Neural crest cell (in vitro differentiated cells): ENCODE measurements around the gene EZR. TPM values are rescaled to one million over a fixed set of nuclear protein-coding genes. Genes with fewer than 3 reads are reported as not detected.
"Not testable (repeated sequence)": the region's sequence is repeated elsewhere in the genome, so short reads cannot be mapped to it uniquely, and the experiment has no call there.

Source experiments
- DNase-seq: peaks from one replicate; pipeline ENCODE4 v3.0.0; 2021; ENCODE audit warnings: low read depth, mixed read lengths, low spot score
- H3K27ac Mint-ChIP-seq: one replicate; pipeline ENCODE4 v1.8.0; 2021; ENCODE audit warnings: mild to moderate bottlenecking, mixed read lengths; ENCODE audit not compliant: unreplicated experiment
- H3K27me3 Mint-ChIP-seq: 2 replicates; pipeline ENCODE4 v1.8.0; 2021; ENCODE audit warnings: low read depth, mild to moderate bottlenecking, mixed read lengths
- H3K36me3 Mint-ChIP-seq: 2 replicates; pipeline ENCODE4 v1.8.0; 2021; ENCODE audit warnings: low read depth, mild to moderate bottlenecking, mixed read lengths
- H3K4me1 Mint-ChIP-seq: 2 replicates; pipeline ENCODE4 v1.8.0; 2021; ENCODE audit warnings: mixed read lengths
- H3K4me3 Mint-ChIP-seq: one replicate; pipeline ENCODE4 v1.8.0; 2021; ENCODE audit warnings: mild to moderate bottlenecking, mixed read lengths
- H3K9me3 Mint-ChIP-seq: 2 replicates; pipeline ENCODE4 v1.8.0; 2021; ENCODE audit warnings: mixed read lengths
- total RNA-seq: library from RNA; stranded (reverse); gene quantifications from 2 replicates; pipeline ENCODE4 v1.2.1, GENCODE V29; 2021
- TF ChIP-seq, protein P1 (sequence below): fragments of 200-600 bp; sonication (generic); conservative IDR thresholded peaks from 2 replicates; pipeline ENCODE4 v1.5.0; 2021; ENCODE audit warnings: antibody characterized with exemption, mild to moderate bottlenecking

EZR gene
- total RNA-seq, 1 donor from 2014 or later = 88.2 TPM

DNA sequence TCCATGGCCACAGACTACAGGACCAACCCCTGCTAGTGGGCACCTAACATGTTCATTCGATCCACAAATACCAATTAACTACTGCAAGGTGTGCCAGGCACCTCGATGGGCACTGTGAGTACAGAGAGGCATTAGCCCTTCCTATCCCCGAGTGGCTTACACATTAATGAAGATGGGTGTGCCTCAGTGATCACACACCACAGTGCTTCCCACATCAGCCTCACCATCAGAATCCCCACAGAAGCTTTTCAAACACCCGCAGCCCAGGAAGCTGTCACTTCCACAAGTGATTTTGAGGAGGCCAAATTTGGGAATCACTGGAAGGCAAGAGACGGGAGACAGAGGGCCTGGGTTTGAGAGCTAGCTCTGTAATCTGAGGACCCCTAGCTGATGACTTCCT, 23.7 kb downstream of the EZR start:
- Mint-ChIP-seq H3K36me3 (no peaks in the 10 kb centered on the region), H3K4me1 (peaks cover 31% of the 10 kb centered on the region), H3K4me3 (no peak overlapping the region), H3K27ac (no peak overlapping the region), H3K9me3 (no peaks in the 10 kb centered on the region), H3K27me3 (no peaks in the 10 kb centered on the region)
- DNase-seq = no peak
- TF ChIP-seq, protein P1, sequence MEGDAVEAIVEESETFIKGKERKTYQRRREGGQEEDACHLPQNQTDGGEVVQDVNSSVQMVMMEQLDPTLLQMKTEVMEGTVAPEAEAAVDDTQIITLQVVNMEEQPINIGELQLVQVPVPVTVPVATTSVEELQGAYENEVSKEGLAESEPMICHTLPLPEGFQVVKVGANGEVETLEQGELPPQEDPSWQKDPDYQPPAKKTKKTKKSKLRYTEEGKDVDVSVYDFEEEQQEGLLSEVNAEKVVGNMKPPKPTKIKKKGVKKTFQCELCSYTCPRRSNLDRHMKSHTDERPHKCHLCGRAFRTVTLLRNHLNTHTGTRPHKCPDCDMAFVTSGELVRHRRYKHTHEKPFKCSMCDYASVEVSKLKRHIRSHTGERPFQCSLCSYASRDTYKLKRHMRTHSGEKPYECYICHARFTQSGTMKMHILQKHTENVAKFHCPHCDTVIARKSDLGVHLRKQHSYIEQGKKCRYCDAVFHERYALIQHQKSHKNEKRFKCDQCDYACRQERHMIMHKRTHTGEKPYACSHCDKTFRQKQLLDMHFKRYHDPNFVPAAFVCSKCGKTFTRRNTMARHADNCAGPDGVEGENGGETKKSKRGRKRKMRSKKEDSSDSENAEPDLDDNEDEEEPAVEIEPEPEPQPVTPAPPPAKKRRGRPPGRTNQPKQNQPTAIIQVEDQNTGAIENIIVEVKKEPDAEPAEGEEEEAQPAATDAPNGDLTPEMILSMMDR = no peak

DNA sequence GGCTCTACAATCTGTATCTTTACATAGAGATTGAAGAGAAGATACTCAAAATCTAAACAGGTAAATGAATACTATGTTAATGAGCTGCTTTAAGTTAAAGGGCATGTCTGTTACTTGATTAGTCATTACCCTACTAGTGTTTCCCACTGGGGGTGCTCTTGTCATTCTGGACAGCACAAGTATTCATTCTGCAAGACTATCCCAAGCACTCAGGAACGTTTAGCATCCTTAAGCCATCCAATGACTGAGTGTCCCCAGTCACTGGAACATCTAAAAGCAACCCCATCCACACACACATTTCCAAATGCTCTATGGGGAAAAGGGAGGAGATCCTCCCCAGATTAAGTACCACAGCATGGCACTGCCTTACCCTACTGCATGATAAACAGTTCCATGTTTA, 25.7 kb downstream of the EZR start:
- no peaks in the 10 kb centered on the region for H3K27me3 Mint-ChIP-seq
- no peak for DNase-seq
- H3K27ac Mint-ChIP-seq = no peak overlapping the region
- TF ChIP-seq, protein P1 = peak; percentile 45
- no peaks in the 10 kb centered on the region for H3K9me3 Mint-ChIP-seq
- no peak overlapping the region for H3K4me3 Mint-ChIP-seq
- H3K4me1 Mint-ChIP-seq = peaks cover 28% of the 10 kb centered on the region
- H3K36me3 Mint-ChIP-seq = no peaks in the 10 kb centered on the region

DNA sequence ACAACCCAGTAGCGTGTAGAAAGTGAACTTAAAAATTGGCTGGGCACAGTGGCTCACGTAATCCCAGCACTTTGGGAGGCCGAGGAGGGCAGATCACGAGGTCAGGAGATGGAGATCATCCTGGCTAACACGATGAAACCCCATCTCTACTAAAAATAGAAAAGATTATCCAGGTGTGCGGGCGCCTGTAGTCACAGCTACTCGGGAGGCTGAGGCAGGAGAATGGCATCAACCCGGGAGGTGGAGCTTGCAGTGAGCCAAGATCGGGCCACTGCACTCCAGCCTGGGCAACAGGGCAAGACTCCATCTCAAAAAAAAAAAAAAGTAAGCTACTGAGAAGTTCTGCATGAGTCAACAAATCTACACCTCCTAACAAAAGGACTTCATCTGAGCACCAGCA, 26.7 kb downstream of the EZR start:
- not testable (repeated sequence) for H3K36me3 Mint-ChIP-seq, DNase-seq, H3K4me3 Mint-ChIP-seq, H3K27me3 Mint-ChIP-seq, H3K9me3 Mint-ChIP-seq, H3K27ac Mint-ChIP-seq
- peaks cover 22% of the 10 kb centered on the region for H3K4me1 Mint-ChIP-seq

DNA sequence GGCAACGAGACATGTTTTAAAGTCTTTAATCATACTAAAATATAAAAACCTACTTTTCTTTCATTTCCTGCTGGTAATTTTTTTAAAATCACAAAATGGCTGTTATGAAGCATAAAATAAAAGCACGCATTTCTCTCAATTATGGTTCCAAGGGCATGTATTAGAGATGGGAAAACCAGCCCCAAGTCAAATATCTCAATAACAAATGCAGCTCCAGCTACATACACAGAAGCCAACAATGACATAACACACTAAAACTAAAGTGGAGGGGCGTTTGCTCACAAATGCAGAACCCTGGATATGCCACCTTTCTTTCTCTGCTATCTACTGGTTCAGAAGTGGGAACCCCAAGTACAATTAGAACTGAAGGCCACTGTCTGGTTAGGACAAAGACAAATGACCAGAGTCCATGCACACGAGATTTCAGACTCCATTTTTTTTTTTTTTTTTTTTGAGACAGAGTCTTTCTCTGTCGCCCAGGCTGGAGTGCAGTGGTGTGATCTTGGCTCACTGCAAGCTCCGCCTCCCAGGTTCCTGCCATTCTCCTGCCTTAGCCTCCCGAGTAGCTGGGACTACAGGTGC, 27.8 kb downstream of the EZR start:
- TF ChIP-seq, protein P1 = no peak
- no peaks in the 10 kb centered on the region for H3K9me3 Mint-ChIP-seq
- peaks cover 17% of the 10 kb centered on the region for H3K4me1 Mint-ChIP-seq
- no peak overlapping the region for H3K27ac Mint-ChIP-seq
- H3K36me3 Mint-ChIP-seq = peaks cover 2% of the 10 kb centered on the region
- H3K4me3 Mint-ChIP-seq = no peak overlapping the region
- DNase-seq = no peak
- H3K27me3 Mint-ChIP-seq = no peaks in the 10 kb centered on the region

DNA sequence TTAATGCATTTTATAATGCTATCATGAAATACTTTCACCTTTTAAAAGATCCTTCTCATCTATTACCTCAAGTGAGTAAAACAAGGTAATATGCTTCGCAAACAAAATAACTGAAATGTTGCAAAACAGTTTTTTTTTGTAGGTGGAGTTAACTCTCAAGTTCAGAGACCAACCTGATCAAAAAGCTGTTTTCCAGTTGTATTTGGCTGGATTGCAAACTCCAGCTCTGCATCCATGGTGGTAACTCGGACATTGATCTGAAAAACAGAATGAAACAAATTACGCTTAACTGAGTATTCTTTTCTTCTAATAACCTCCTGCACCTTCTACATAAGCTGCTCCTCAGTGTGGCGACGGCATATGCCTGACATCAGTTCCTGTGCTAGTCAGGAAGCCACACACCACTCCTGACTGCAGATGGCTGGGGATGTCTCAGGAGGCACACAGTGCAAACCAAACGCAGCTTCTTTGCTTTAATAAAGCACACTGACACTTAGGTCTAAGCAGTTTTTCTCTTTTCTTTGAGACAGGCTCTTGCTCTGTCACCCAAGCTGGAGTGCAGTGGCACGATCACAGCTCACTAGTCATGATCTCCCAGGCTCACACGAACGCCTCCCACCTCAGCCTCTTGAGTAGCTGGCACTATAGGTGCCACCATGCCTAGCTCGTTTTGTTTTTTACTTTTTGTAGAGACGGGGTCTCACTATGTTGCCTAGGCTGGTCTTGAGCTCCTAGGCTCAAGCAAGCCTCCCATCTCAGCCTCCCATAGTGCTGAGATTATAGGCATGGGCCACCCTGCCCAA, 29.9 kb downstream of the EZR start:
- H3K27me3 Mint-ChIP-seq = no peaks in the 10 kb centered on the region
- DNase-seq = no peak
- H3K4me1 Mint-ChIP-seq = peaks cover 17% of the 10 kb centered on the region
- TF ChIP-seq, protein P1 = no peak
- no peaks in the 10 kb centered on the region for H3K9me3 Mint-ChIP-seq
- H3K36me3 Mint-ChIP-seq = peaks cover 5% of the 10 kb centered on the region
- no peak overlapping the region for H3K4me3 Mint-ChIP-seq
- H3K27ac Mint-ChIP-seq = no peak overlapping the region

DNA sequence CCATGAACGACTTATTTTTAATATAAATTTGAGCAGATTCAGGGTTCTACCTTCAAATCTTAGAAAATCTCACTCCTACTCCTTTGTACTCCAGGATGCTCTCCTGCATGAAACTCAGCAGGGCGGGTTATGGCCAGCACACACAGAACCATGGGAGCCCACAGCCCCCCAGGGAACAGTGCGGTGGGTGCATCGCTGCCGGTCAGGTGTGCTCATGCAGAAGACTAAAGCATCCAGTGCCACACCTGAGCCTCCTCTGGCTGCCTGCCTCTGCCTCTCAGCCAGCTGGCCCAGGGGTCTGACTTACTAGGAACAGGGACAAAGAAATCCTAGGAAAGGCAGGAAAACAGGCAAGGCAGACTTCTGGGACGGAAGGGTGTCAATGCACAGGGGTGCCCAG, 31.8 kb downstream of the EZR start:
- H3K27ac Mint-ChIP-seq = no peak overlapping the region
- no peaks in the 10 kb centered on the region for H3K27me3 Mint-ChIP-seq
- H3K4me3 Mint-ChIP-seq = no peak overlapping the region
- peaks cover 17% of the 10 kb centered on the region for H3K4me1 Mint-ChIP-seq
- H3K36me3 Mint-ChIP-seq = peaks cover 12% of the 10 kb centered on the region
- no peak for DNase-seq
- H3K9me3 Mint-ChIP-seq = no peaks in the 10 kb centered on the region
- TF ChIP-seq, protein P1 = no peak
